Measurements from ENCODE around the gene TRAF1.

DNA sequence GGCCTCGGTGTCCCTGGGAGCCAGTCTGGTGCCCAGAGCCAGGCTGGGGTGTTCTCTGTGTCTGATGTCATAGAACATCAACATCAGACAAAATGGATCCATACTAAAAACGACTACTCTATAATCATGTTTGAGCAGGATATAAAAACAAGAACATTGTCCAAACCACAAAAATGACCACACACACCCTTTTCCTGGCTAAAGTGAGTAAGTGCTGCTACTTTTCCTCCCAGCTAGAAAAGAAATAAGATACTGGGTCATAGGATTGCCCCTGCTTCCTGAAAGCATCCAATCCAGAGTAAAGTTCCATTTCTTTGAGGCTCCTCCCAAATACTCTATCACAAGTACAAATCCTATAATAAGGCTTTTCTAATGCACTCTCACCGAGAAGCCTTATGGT is 19.7 kb upstream of the TRAF1 start:
- TF ChIP-seq CTCF (IDR thresholded peaks at IDR 0.05) (no peak), POLR2A (IDR thresholded peaks at IDR 0.05) (no peak)
